ENCODE results near the gene KCNQ1.

GRCh38 chr11:2835296-2835695, 390.5 kb downstream of the KCNQ1 start:
- TF ChIP-seq, protein P1, sequence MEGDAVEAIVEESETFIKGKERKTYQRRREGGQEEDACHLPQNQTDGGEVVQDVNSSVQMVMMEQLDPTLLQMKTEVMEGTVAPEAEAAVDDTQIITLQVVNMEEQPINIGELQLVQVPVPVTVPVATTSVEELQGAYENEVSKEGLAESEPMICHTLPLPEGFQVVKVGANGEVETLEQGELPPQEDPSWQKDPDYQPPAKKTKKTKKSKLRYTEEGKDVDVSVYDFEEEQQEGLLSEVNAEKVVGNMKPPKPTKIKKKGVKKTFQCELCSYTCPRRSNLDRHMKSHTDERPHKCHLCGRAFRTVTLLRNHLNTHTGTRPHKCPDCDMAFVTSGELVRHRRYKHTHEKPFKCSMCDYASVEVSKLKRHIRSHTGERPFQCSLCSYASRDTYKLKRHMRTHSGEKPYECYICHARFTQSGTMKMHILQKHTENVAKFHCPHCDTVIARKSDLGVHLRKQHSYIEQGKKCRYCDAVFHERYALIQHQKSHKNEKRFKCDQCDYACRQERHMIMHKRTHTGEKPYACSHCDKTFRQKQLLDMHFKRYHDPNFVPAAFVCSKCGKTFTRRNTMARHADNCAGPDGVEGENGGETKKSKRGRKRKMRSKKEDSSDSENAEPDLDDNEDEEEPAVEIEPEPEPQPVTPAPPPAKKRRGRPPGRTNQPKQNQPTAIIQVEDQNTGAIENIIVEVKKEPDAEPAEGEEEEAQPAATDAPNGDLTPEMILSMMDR (IDR thresholded peaks at IDR 0.05; ENCODE audit: borderline replicate concordance, extremely low read depth, low read length, poor library complexity, severe bottlenecking): no peak
- no peak for TF ChIP-seq EZH2 (IDR thresholded peaks at IDR 0.05; ENCODE audit: borderline replicate concordance, low read depth, low read length, severe bottlenecking)
